Germinal center (tissue), 1 donor: ENCODE measurements around the gene MTUS2.
"Not testable (repeated sequence)": the region's sequence is repeated elsewhere in the genome, so short reads cannot be mapped to it uniquely, and the experiment has no call there.

Experiments used
- DNase-seq: peaks from one replicate; pipeline ENCODE4 v3.0.0; 2012; ENCODE audit warnings: mixed read lengths, low spot score

The MTUS2 gene

GRCh38 chr13:29319451-29319850, 499.3 kb downstream of the MTUS2 start:
- no peak for DNase-seq

- no peak for DNase-seq
Measured at GRCh38 chr13:29323954-29324353, 503.8 kb downstream of the MTUS2 start.

- DNase-seq, result no peak
Measured at GRCh38 chr13:29324601-29325000, 504.5 kb downstream of the MTUS2 start.

GRCh38 chr13:29328501-29328900, 508.4 kb downstream of the MTUS2 start:
- no peak for DNase-seq

- no peak for DNase-seq
Measured at GRCh38 chr13:29336356-29336755, 516.2 kb downstream of the MTUS2 start.

GRCh38 chr13:29339386-29340272, 519.5 kb downstream of the MTUS2 start:
- DNase-seq, result no peak

GRCh38 chr13:29345860-29346582, 525.9 kb downstream of the MTUS2 start:
- not testable (repeated sequence) for DNase-seq

GRCh38 chr13:29355029-29355428, 534.9 kb downstream of the MTUS2 start:
- no peak for DNase-seq

GRCh38 chr13:29359181-29359580, 539.0 kb downstream of the MTUS2 start:
- DNase-seq, result no peak

- no peak for DNase-seq
Measured at GRCh38 chr13:29361716-29362115, 541.6 kb downstream of the MTUS2 start.

- peak; percentile 63 for DNase-seq
Measured at GRCh38 chr13:29362849-29363604, 542.9 kb downstream of the MTUS2 start.

GRCh38 chr13:29369060-29369743, 549.1 kb downstream of the MTUS2 start:
- DNase-seq, result peak; percentile 12

GRCh38 chr13:29379281-29379680, 559.1 kb downstream of the MTUS2 start:
- DNase-seq, result no peak

- no peak for DNase-seq
Measured at GRCh38 chr13:29379865-29380264, 559.7 kb downstream of the MTUS2 start.

GRCh38 chr13:29382021-29382420, 561.9 kb downstream of the MTUS2 start:
- no peak for DNase-seq

- DNase-seq, result no peak
Measured at GRCh38 chr13:29383476-29383875, 563.3 kb downstream of the MTUS2 start.

- no peak for DNase-seq
Measured at GRCh38 chr13:29384466-29384865, 564.3 kb downstream of the MTUS2 start.

GRCh38 chr13:29384871-29385270, 564.7 kb downstream of the MTUS2 start:
- DNase-seq, result no peak

- no peak for DNase-seq
Measured at GRCh38 chr13:29386246-29386645, 566.1 kb downstream of the MTUS2 start.

- DNase-seq, result not testable (repeated sequence)
Measured at GRCh38 chr13:29390598-29390997, 570.5 kb downstream of the MTUS2 start.

GRCh38 chr13:29396446-29396845, 576.3 kb downstream of the MTUS2 start:
- no peak for DNase-seq

GRCh38 chr13:29397265-29397664, 577.1 kb downstream of the MTUS2 start:
- DNase-seq, result no peak
